K562 (cell line): ENCODE results near the gene KRTAP5-7. TPM values are rescaled to one million over a fixed set of nuclear protein-coding genes. Genes with fewer than 3 reads are reported as not detected.
"Not testable (repeated sequence)": the region's sequence is repeated elsewhere in the genome, so short reads cannot be mapped to it uniquely, and the experiment has no call there.

Experiments
- ATAC-seq: fragments of 200-7000 bp; cut with Tn5 transposase; 3 replicates; pipeline ENCODE4 v1.9.1; 2020; ENCODE audit warnings: moderate library complexity
- BruUV-seq: library from RNA; stranded (reverse); fragments of 400-500 nt; replicated peaks from 2 replicates; lab custom pipeline; 2021; lab: Mats Ljungman, UMichigan
- CTCF ChIA-PET: fragments of 300-600 bp; formaldehyde crosslinking; extraction: SDS; loops from one replicate; lab custom pipeline; 2021; ENCODE audit warnings: low intra/inter-chr PET ratio; lab: Yijun Ruan, JAX
- POLR2A ChIA-PET: fragments of 300-600, 350-650 bp; sonication (Branson Sonifier 250); formaldehyde crosslinking; extraction: SDS; loops from one replicate; lab custom pipeline; 2021; ENCODE audit warnings: antibody characterized with exemption, inconsistent platforms; lab: Yijun Ruan, JAX
- DNase-seq, 4 experiments: peaks; one replicate each; pipeline versions ENCODE4 v3.0.0 to v3.0.0-alpha.2; 2011 to 2018; ENCODE audit warnings: low spot score in 3 of 4, mixed read lengths in 3 of 4; ENCODE audit errors: extremely low read depth in 1 of 4
- FAIRE-seq: peaks from 2 replicates; lab custom pipeline; 2011; peaks lifted over from hg19 to GRCh38; lab: Jason Lieb, UNC
- H2AFZ ChIP-seq: 2 replicates; pipeline ENCODE4 v1.6.0; 2011; ENCODE audit warnings: low read depth, low read length, control low read depth, inconsistent platforms
- H3K27ac ChIP-seq: fragments of 200-600 bp; 3 replicates; pipeline ENCODE4 v1.8.0; 2011; ENCODE audit warnings: low read depth, mild to moderate bottlenecking, control low read depth, inconsistent platforms, low read length, moderate library complexity, mixed read lengths; ENCODE audit errors: extremely low read depth
- H3K27me3 ChIP-seq, 2 experiments: fragments of 300-600 bp in 1 of 2; 2 replicates in 1 of 2; 3 replicates in 1 of 2; pipeline versions ENCODE4 v1.6.0 to v1.8.0; 2011; ENCODE audit warnings: inconsistent platforms in 2 of 2, low read length in 2 of 2, mild to moderate bottlenecking in 1 of 2, mixed read lengths in 1 of 2, moderate library complexity in 1 of 2; ENCODE audit not compliant: control insufficient read depth in 2 of 2, insufficient read depth in 2 of 2
- H3K36me3 ChIP-seq: fragments of 300-600 bp; 3 replicates; pipeline ENCODE4 v1.8.0; 2011; ENCODE audit warnings: mild to moderate bottlenecking, low read length, inconsistent platforms; ENCODE audit not compliant: control insufficient read depth, insufficient read depth
- H3K4me1 ChIP-seq, 2 experiments: fragments of 200-600 bp in 1 of 2; replicated peaks in 1 of 2; 2 replicates in 1 of 2; 3 replicates in 1 of 2; pipeline versions ENCODE4 v1.5.1 to v1.8.0; 2011; ENCODE audit warnings: inconsistent platforms in 2 of 2, low read length in 2 of 2, mild to moderate bottlenecking in 1 of 2, mixed read lengths in 1 of 2, moderate library complexity in 1 of 2; ENCODE audit not compliant: control insufficient read depth in 2 of 2, insufficient read depth in 2 of 2
- H3K4me2 ChIP-seq: 2 replicates; pipeline ENCODE4 v1.6.1; 2011; ENCODE audit warnings: low read length, control low read depth, inconsistent platforms, mixed read lengths; ENCODE audit not compliant: insufficient read depth
- H3K4me3 ChIP-seq: fragments of 200-600 bp; sonication (generic), shearing (Covaris generic); 2 replicates; pipeline ENCODE4 v1.5.1; 2016; ENCODE audit warnings: control low read depth, inconsistent platforms
- H3K79me2 ChIP-seq: fragments of 200-600 bp; 3 replicates; pipeline ENCODE4 v1.8.0; 2011; ENCODE audit warnings: low read length, inconsistent platforms; ENCODE audit not compliant: control insufficient read depth, insufficient read depth
- H3K9ac ChIP-seq, 2 experiments: 2 replicates each; pipeline versions ENCODE4 v1.6.0 to v1.6.1; 2011; ENCODE audit warnings: low read depth in 2 of 2, low read length in 2 of 2, control low read depth in 1 of 2, inconsistent platforms in 1 of 2, mild to moderate bottlenecking in 1 of 2, mixed read lengths in 1 of 2; ENCODE audit not compliant: insufficient read depth in 1 of 2
- H3K9me1 ChIP-seq: one replicate; pipeline ENCODE4 v1.6.0; 2011; ENCODE audit warnings: inconsistent platforms, mild to moderate bottlenecking, low read length, moderate library complexity; ENCODE audit not compliant: control insufficient read depth, insufficient read depth
- H3K9me3 ChIP-seq: replicated peaks from 2 replicates; pipeline ENCODE4 v1.5.1; 2011; ENCODE audit warnings: low read depth, low read length, inconsistent platforms; ENCODE audit not compliant: control insufficient read depth, insufficient read depth
- H4K20me1 ChIP-seq: replicated peaks from 2 replicates; pipeline ENCODE4 v1.6.1; 2011; ENCODE audit warnings: low read length, inconsistent platforms, mixed read lengths; ENCODE audit not compliant: control insufficient read depth, insufficient read depth
- WGBS: fragments of 100-300 bp; shearing (Covaris generic); methylation state at CpG from one replicate; pipeline ENCODE4 v1.1.6; 2016; ENCODE audit warnings: low coverage, mixed read lengths; ENCODE audit not compliant: insufficient coverage; ENCODE audit errors: missing lambda C conversion rate; 5-methylcytosine and 5-hydroxymethylcytosine counted together
- in situ Hi-C: fragments of 300-500 bp; cut with MboI; formaldehyde crosslinking; loops from 4 replicates; pipeline ENCODE4 v1.15.0; 2018; ENCODE audit warnings: inconsistent platforms, mixed read lengths
- intact Hi-C: fragments of 100-400 bp; cut with micrococcal nuclease; formaldehyde crosslinking; loops from 2 replicates; pipeline ENCODE4 v1.14.2; 2022
- polyA plus RNA-seq, 8 experiments: library from polyadenylated mRNA; depleted of rRNA in 4 of 8; stranded (reverse) in 5 of 8; unstranded in 3 of 8; fragments of >200 nt; fragmentation: Nextera tagmentation in 2 of 8; fragmentation: Illumina TruSeq in 1 of 8; extraction: Ambion mirVana in 2 of 8; extraction: Trizol in 1 of 8; gene quantifications; 2 replicates each; pipeline versions ENCODE4 v1.2.1 to v1.2.3, GENCODE V29; 2011 to 2014; ENCODE audit warnings: inconsistent platforms in 1 of 8, missing spikeins in 1 of 8
- total RNA-seq, 7 experiments: library from RNA; depleted of rRNA in 6 of 7; stranded (reverse); fragments of >200 nt in 6 of 7; fragmentation: Illumina TruSeq in 2 of 7; extraction: Trizol in 2 of 7; gene quantifications; 2 replicates each; pipeline versions ENCODE4 v1.2.1 to v1.2.3, GENCODE V29; 2011 to 2021; ENCODE audit warnings: low replicate concordance in 1 of 7

The KRTAP5-7 gene
- total and polyA plus RNA-seq, 9 of the 15 experiments (the other 6 are each of a cell fraction or from before 2014, with no cell fraction given): not detected

GRCh38 chr11:71566626-71567599 lies 39.8 kb downstream of the KRTAP5-7 start:
- H3K36me3 ChIP-seq, H3K9ac ChIP-seq, H3K4me2 ChIP-seq, H3K9me1 ChIP-seq, H3K4me1 ChIP-seq, H3K9me3 ChIP-seq, POLR2A ChIA-PET, H4K20me1 ChIP-seq, H2AFZ ChIP-seq, DNase-seq, CTCF ChIA-PET, intact Hi-C loops, ATAC-seq, in situ Hi-C loops, BruUV-seq, H3K79me2 ChIP-seq, H3K4me3 ChIP-seq, H3K27ac ChIP-seq, FAIRE-seq: not testable (repeated sequence)
- WGBS: 2% methylated on average over 12 of the region's 21 CpGs
- peaks cover 14 to 49% of the 10 kb centered on the region in 2 experiments; a peak in 4 of 5 replicates for H3K27me3 ChIP-seq

- H3K9ac ChIP-seq, DNase-seq, H3K9me1 ChIP-seq, BruUV-seq, in situ Hi-C loops, CTCF ChIA-PET, H4K20me1 ChIP-seq, H3K4me2 ChIP-seq, ATAC-seq, H2AFZ ChIP-seq, H3K4me1 ChIP-seq, H3K4me3 ChIP-seq, H3K79me2 ChIP-seq, intact Hi-C loops, H3K36me3 ChIP-seq, H3K9me3 ChIP-seq, H3K27ac ChIP-seq, FAIRE-seq, POLR2A ChIA-PET: not testable (repeated sequence)
- H3K27me3 ChIP-seq: peaks cover 16 to 56% of the 10 kb centered on the region in 2 experiments
- 0% methylated on average over 8 of the region's 8 CpGs for WGBS
Measured at GRCh38 chr11:71567633-71568032, 40.6 kb downstream of the KRTAP5-7 start.
